Fibroblast of skin of scalp (primary cell): ENCODE data around the gene CCDC137.

Source experiments
- DNase-seq: peaks from one replicate; pipeline ENCODE4 v3.0.0-alpha.2; 2013

The CCDC137 gene

GRCh38 chr17:81651692-81652091, 14.8 kb upstream of the CCDC137 start:
- DNase-seq = peak; percentile 82

DNA sequence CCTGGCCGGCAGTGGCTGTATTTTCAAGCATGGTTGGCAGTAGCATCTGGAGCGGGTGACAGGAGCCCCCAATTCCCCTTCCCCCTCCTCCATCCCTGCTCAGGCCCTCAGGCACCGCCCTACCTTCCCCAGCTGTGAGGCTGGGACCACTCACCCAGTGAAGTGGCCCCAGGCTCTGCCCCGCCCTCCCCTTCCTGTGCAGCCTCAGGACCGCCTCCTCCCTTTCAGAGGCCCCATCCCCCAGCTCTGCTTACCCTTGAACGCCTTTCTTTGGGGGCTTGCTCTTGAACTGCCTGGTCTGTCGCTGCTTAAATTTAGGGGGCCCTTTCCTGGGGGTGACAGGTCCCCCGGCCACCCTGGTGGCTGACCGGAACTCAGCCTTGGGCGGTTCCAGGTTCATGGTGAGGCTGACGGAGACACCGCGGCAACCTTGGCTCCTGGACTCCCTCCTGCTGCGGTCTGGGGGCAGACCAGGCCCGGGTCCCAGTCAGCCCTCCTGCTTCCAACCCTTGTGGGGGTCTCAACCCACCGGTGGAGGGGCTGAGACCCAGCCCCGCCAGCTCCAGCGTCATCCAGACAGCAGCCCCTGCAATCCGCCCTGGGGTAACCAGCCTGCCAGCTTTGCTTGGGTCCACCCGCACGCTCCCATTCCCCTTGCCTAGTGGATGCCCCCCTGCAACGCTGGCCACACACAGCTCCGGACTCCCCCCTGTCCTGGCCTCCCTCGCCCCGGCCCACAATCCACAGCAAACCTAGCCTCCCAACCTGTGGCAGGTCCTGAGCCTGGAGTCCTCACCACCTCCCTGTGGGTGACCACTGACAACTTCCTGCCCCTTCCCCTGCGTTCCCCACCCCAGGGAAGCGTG, 13.4 kb upstream of the CCDC137 start:
- DNase-seq = no peak

DNA sequence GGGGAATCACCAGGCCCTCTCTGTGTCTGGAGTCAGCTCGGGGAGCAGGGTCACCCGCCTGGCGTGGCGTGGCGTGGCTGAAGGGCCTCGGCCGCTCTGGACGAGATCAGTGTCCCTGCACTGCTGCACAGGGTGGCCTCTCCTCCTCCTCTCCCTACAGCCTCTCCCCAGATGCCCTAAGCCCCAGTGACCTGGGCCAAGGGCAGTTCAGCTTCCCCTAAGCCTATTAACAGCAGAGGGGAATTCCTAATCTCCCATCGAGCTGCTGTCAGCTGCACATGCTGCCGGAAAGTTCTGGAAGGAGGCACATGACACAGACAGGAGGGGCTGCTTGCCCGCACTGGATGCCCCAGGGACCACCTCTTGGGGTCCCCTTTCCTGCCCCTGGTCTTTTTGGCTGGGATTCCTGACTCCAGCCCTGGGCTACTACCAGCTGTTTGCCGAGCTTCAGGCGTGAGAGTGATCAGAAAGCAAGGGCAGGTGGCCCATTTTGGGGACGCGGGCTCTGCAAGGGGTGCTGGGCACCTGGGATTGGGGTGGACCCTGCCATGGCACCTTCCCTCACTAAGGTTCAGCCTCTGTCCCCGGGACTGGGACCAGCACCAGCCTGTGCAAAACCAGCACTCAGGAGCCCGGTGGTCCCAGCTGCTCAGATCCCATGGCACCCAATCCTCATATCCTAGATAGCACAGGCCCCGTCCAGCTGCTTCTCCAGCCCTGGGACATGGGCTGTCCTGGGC, 11.0 kb upstream of the CCDC137 start:
- no peak for DNase-seq

DNA sequence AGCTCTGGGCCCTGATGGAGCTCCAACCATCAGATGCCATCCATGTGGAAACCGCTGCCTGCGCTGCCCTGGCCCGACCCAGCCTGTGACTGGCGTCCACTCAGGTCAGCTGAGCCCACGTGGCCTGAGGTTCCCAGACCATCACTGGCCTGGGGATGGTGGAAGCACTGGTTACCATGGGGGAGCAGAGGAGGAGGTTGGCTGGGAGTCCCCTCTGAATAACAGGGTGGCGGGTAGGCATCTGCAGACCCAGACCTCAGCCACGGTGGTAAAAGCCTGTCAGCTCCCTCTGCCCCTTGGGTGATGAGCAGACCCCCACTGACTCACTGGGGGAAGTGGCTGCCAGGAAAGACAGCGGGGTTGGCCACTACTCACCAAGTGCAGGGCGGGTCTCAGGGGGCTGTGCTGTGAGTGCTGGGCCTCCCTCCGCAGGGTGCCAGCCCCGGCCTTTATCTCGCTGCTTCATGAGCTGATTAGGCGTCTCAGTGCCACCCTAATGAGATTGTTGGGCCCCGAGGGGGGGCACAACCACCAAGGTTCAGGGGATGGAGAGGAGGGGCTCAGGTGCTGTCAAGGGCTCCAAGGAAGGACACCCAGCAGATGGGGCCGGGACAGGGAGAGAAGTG, 10.3 kb upstream of the CCDC137 start, which contains the start of gene PDE6G:
Gene PDE6G, minus strand, starts transcription at position 425 of the 626 bp plus-strand sequence. CDS start 3,237 bp downstream, outside the sequence.
- DNase-seq = no peak

GRCh38 chr17:81656835-81657234, 9.7 kb upstream of the CCDC137 start:
- DNase-seq = no peak

GRCh38 chr17:81659038-81659437, 7.5 kb upstream of the CCDC137 start:
- DNase-seq = no peak

DNA sequence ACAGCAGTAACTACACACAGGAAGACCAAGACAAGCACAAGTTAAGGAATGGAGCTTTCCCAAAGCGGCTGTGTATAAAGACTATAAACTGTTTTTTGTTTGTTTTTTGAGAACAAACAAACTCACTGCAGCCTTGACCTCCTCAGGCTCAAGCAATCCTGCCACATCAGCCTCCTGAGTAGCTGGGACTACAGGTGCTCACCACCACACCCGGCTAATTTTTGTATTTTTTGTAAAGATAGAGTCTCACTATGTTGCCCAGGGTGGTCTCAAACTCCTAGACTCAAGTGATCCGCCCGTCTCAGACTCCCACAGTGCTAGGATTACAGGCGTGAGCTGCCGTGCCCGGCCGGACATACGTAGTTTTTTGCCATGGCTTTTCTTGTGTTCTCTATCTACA, 6.1 kb upstream of the CCDC137 start:
- no peak for DNase-seq

DNA sequence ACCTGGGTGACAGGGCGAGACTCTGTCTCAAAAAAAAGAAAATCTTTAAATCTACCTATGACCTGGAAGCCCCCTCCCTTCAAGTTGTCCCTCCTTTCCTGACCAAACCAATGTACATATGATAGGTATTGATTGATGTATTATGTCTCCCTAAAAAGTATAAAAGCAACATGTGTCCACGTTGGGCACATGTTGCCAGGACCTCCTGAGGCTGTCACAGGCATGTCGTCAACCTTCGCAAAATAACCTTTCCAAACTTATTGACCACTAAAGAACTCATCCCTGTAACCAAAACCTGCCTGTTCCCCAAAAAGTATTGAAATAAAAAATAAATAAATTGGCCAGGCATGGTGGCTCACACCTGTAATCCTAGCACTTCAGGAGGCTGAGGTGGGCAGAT, 4.5 kb upstream of the CCDC137 start:
- no peak for DNase-seq

DNA sequence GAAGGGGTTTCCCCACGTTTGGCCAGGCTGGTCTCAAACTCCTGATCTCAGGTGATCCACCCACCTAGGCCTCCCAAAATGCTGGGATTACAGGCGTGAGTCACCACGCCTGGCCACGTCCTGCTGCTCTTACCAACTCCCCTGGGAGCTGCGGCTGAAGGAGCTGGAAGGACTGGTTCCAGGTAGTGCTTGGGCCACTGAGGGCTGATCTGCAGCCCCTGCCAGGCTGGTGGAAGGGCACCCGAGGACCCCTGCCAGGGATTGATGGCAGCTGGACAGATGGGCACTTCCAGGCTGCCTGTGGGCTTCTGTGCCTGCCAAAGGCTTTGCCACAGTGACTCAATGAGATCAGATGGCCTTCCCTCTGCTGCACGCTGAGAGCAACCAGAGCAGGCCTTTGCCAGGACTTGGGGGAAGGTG, 2.5 kb upstream of the CCDC137 start:
- DNase-seq = no peak

- DNase-seq = peak; percentile 25
These were observed 1.1 kb upstream of the CCDC137 start for GRCh38 chr17:81665205-81666091.

DNA sequence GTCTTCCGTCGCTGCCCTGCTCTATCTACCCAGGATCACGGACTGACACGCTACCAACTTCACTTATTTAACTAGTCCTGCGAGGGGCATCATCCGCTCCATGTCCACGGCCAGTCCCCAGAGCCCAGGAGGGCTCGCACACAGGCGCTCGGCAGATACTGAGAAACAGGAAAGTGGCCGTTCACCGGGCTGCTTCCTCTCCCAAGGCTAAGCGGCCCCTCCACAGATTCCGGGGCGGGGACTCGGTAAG, 520 bp upstream of the CCDC137 start:
- DNase-seq = no peak

GRCh38 chr17:81667754-81668153, 1.2 kb downstream of the CCDC137 start:
- no peak for DNase-seq

- no peak for DNase-seq
These were observed 6.0 kb downstream of the CCDC137 start for GRCh38 chr17:81672504-81672903.

DNA sequence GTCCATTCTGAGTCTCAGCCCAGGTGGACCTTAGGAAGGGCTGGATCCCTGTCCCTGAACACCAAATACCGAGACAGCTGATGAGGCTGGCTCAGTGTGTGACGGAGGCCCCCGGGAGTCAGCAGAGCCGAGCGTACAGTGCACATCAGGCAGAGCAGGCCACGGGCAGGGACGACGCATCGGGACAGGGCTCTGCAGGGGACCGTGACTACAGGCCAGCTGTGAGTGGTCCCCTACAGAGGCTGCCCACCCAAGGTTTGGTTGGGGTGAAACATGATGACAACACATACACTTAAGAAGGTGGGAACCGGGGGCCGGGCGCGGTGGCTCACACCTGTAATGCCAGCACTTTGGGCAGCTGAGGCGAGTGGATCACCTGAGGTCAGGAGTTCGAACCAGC, 6.4 kb downstream of the CCDC137 start:
- no peak for DNase-seq

GRCh38 chr17:81673561-81674258, 7.2 kb downstream of the CCDC137 start:
- DNase-seq = no peak

GRCh38 chr17:81675515-81676221, 9.1 kb downstream of the CCDC137 start:
- peak; percentile 38 for DNase-seq

DNA sequence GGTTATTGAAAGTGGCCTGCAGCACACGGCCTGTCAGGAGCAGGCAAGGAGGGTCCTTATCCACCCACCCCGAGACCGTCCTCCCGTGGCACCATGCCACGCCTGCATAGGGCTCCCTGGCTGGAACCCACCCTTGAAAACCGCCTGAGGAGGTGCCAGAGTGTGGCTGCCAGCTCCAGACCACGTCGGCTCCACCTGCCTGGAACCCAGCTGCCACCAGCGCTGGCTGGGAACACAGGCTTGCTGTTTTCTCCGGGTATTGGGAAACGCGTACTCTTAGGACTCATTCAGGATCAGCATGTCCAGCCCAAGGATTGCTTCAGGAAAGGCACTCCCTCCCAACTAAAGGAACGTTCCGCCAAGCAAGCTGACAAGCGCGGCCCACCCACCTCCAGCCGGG, 10.4 kb downstream of the CCDC137 start:
- DNase-seq = no peak

- DNase-seq = no peak
These were observed 13.6 kb downstream of the CCDC137 start for GRCh38 chr17:81680150-81680549.

DNA sequence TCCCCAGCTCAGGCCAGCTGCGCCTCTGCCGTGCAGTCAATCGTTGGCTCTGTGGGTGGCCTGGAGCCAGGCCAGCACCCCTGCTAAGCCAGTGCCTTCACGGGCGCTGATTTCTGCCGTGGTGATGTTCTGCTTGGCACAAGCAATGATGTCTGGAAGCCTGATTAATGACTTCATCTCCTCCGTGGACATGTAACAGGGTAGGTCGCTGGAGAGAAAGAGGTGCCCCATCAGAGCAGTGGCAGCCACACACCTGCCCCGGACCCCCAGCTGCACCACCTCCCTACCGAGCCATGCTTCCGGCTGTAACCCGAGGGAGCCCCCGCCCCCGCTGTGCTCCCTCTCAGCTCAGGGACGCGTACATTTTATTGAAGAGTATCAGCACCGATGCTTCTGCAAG, 15.1 kb downstream of the CCDC137 start:
- DNase-seq = no peak

DNA sequence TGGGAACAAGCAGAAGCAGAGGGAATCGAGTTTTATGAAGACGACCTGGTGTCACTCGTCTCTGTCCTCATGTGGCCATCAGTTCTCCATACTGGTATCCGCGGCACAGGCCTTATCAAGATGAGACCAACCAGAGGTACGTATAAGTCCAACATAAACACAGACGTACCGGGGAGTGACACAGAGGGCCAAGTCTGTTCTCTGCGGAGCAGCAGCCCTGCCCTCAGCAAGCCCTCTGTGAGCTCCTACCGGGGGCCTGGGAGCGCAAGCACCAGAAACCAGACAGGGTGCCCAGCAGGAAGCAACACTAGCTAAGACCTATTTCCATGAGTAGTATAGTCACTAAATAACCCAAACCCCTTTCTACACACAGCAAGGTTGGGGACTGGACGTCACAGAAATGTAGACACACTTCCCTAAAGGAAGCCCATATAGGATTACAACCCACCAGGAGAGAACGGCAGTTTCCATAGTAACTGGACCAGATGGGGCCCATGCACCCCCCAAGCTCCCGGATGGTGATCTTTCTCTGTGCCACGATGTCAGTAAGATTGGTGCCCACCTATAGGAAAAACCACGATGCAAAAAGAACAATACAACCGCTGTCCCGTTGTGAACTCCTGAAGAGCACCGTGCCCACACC, 16.1 kb downstream of the CCDC137 start:
- no peak for DNase-seq

DNA sequence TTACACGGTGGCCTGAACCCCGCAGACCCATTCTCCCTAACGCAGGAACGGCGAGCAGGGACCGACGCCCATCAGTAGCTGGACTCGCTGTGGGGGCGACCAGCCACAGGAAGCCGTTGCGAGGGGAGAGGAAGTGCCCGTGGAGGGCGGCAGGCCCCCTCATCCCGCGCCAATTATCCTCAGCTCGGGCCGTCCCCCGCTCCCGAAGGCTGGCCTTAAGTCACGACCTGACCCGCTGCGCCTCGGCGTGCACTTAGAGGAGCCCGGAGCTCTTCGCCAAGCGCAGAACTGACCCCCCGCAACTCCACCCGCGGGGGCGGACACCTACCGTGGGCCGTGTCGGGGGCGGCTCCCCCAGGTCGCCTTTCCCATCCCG, 16.7 kb downstream of the CCDC137 start:
- DNase-seq = no peak
